NCI-H2196 (cell line): Measurements from ENCODE around the gene PAMR1.
"Not testable (repeated sequence)": the region's sequence is repeated elsewhere in the genome, so short reads cannot be mapped to it uniquely, and the experiment has no call there.

Source experiments
- DNase-seq: peaks from one replicate; lab custom pipeline; 2025; ENCODE audit not compliant: unreplicated experiment; lab: John Stamatoyannopoulos, UW

The PAMR1 gene

DNA sequence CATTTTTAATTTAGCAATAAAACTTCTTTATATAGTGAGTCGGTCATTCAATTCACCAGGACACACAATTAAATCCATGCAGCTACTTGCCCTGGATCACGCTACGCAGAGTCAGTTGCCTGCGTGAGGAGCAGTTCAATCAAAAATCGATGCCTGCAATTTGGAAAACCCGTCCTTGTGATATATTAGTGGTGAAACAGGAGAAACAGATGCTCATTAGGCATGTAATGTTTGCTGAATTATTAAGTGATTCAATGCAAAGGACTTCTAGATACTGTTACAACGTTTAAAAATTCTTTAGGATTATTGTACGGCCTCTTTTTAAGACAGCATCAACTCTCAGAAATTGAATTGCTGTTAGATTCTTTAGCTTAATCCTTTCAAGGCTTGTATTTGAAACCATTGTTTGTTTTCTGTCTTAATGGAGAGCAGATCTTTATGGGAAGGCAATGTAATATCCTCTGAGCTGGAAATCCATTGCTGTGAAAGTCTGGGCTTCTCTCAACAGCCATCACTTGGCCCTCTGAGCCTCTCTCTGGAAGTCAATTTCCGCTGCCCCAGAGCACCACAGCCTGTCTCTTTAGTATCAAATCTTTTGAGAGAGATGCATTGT is 20.1 kb upstream of the PAMR1 start:
- no peak for DNase-seq

DNA sequence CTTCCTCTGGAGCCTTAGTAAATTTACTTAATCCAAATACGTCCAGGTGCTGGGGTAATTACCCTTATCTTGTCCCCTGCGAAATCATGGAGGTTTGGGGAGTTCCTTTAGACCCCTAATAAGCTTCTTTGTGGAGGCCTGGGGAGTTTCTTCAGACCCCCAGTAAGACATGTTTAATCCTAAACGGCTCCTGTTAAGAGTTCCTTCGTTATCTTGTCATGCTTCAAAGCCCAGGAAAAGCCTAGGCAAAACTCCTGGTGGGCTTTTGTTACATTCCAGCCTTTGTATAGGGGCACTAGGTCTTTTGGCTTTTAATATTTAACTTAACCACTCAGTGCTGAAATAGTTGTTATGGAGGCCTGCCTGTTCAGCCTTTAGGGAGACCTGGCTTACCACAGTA is 18.1 kb upstream of the PAMR1 start:
- DNase-seq = no peak

DNA sequence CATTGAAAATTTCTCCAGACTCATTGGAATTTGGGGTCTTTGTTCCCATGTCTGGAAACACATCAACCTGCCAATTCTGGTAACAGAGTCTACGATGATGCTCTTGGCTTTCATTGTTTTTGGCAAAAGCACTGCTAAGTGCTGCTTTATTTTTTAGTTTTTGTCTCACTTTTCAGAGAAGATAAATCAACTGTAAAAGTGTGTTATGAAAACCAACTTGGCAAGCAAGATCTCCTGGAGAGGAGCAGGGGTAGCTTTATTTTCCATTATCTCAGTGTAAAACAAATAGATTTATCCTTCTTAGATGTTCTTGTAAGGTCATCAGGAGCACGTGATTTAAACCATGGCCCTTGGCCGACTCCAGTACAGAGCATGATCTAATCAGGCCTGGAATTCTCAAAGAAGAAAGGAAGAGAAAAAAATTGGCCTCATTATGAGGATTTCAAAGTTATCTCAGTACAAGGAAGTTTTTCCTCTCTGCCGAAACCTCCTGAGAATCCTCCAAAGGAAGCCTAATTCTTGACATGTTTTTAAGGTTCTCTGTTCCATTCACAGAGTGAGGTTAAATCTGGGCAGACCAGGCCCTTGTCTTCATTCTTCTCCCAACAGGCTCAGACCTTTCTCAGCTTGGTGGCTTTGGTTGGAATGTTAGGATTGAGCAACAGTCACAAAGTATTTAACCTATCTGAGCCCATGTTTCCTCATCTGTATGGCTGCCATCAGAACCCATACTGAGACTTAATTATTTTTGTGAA is 16.4 kb upstream of the PAMR1 start:
- peak; percentile 21 for DNase-seq

DNA sequence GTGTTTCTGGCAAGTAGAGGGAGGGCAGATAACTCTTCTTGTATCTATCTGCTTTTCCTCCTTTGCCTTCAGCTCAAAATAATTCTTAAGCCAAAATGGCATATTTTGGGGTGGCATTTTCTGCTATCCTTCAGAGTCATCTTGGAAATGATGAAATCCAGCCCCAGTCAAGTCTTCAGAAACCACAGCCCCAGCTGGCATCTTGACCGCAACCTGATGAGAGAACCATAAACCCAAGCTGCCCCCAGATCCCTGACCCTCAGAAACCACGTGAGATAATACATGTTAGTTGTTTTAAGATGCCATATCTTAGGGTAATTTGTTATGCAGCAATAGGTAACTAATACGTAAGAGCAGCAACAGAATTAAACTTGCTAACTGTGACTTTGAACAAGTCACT is 15.1 kb upstream of the PAMR1 start:
- DNase-seq = no peak

DNA sequence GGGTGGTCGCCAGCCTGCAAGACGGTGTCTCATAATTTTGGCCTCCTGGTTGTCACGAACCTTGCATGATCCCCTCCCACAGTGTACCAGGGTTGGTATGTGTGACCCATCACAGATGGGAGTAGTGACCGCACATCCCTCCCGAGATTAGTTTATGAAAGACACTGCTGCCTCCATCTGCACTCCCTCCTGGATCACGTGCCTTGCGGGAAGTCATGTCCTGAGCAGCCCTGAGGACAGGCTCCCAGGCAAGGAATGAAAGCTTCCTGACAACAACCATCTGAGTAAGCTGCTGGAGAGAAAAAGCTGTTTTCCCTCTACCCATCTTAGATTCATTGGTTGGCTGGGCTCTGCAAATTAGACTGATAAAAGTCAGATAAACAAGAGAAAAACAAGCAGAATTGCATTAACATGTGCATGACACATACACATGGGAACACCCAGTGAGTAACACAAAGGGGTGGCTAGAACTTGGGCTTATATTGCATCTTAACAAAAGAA is 14.4 kb upstream of the PAMR1 start:
- DNase-seq = no peak

DNA sequence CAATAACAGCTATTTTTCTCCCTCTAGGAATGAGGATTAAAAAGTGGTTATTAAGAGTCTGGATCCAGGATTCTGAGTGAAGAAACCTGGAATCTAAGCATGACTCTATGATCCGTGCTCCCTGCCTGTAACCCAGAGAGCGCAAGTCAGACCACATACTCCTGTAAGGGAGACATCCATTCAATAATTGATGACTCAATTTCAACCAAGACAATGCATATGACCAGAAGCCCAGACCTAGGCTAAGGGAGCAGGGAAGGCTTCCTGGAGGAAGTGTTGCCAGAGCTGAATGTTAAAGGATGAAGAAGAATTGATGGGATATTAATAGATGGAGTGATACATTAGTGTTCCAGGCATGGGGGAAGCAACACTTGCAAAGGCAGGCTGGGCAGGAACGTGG is 13.8 kb upstream of the PAMR1 start:
- DNase-seq = no peak

DNA sequence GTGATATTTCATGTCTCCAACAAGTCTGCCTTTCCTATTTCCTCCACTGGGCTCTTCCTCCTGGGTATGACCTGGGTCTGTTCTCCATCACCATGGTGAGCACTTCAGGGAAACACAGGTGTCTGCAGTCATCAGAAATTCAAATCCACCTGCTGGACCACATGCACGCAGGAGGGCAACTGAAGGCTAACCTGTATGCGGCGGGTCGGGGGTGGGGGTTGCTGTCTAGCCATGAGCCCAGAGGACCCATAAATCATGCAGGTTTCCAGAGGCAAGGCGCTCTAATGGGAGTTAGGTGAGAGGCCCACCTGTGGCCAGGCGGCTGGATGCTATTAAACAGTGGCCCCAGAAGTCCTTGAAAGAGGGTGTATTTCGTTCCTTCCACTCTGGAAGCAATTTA is 11.1 kb upstream of the PAMR1 start:
- DNase-seq = peak; percentile 45

DNA sequence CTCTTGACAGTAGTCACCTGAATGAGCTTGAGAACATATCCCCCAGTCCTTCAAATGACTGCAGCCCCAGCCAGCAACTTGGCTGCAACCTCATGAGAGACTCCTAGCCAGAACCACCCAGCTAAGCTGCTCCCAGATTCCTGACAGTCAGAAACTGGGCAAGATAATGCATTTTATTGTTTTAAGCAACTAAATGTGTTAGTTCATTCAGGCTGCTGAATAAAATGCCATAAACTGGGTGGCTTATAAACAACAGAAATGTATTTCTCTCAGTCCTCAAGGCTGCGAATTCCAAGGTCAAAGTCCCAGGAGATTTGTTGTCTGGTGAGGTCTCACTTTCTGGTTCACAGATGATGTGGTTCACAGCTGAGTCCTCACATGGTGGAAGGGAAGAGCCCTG is 5.8 kb upstream of the PAMR1 start:
- no peak for DNase-seq

DNA sequence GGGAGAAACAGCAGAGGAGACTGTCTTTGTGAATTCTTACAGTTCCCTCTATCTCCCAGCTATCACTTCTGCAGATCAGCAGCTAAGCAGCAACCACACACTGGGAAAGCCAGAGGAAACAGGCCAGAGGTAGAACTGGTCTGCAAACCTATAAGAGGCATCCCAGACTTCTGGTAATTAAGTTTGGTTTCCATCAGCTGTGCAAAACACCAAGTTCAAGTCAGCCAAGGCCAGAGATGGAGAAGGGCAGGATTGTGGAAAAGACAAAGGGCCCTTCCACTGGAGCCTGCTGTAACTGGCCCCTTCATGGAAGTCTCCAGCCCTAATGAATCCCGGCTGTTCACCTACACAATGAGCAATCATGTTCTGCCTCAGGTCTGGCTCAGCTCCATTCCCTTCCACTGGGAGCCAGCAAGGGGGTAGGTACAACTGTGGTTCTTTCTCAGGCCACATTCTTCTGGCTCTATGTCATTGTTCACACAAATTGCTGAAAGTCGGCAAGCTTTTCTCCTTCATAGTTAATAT is 4.6 kb upstream of the PAMR1 start:
- no peak for DNase-seq

DNA sequence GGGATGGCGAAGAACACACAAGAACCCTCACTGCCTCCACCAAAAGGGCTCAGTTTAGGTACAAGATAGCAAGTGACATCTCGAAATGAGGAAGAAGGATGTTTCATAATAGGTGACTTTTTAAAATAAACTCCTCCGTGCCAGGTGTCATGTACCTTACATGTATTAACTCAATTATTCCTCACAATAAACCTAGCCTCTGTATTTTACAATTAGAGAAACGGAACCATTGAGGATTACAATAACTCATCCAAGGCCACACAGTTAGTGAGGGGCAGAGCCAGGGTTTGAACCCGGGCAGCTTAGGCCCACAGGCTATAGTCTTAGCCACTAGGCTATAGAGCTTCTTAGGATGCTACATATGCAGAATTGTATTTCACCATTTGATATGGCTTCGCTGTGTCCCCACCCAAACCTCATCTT is 965 bp upstream of the PAMR1 start:
- no peak for DNase-seq

DNA sequence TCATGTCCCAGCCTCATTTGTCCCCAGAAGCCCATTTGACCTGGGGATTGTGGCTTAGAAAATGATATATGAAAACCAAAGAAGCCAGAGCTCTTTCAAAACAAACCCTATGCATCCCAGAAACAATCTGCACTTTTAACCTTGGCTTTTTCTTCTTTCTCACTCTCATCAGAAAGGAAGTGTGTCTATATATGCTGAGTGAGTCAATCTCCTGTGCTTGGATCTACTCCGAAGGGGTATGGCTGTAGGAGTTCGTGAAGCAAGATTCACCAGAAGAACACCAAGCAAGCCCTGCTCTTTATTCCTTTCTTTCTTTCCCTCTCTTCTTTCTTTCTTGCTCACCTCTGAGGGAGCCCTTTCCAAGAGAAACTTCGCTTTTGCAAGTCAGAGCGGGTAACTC is 636 bp downstream of the PAMR1 start:
- DNase-seq = no peak

DNA sequence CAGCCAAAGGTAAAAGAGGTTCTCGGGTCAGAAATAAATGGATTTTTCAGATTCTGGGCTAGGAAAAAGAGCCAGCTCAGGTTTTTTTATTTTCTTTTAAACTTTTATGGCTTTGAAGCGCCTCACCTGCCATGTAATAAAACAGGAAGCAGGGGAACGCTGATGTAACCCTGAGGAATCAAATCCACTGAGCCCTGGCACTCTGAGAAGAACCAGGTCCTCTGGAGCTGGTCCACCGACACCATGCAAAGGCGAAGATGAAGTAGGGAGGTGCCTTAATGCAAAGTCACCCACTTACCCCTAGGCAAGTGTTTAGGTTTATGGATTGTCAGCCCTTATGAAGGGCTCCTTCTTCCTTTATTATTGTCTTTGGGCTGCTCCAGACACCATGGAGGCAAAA is 1.6 kb downstream of the PAMR1 start:
- no peak for DNase-seq

DNA sequence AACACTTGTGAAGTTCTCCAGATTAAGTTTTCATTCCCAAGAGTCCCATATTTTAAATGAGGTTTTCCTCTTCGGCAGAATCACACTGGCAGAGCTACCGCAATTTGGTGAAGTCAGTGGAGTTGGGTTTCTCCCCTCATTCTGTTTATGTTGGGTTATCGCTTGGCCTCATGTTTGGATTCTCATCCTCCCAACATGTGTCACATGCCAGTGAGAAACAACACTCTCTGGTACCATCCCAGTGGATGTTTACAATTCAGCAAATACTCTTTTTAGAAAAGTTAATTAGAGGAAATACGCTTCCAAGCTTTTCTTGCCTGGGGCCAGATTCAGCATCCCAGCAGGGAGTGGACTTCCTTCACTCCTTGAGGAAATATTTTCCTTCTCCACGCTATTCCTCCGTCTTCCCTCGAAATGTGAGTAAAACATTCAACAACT is 2.1 kb downstream of the PAMR1 start:
- DNase-seq = no peak

DNA sequence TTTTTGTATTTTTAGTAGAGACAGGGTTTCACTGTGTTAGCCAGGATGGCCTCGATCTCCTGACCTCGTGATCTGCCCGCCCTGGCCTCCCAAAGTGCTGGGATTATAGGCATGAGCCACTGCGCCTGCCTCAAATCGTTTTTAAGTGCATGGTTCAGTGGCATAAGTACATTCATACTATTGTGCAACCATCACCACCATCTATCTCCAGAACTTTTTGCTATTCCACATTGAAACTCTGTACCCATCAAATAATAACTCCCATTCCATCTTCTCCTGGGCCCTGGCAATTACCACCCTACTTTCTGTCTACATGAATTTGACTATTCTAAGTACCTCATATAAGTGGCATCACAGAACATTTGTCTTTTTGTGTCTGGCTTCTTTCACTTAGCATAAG is 3.3 kb downstream of the PAMR1 start:
- DNase-seq = not testable (repeated sequence)

DNA sequence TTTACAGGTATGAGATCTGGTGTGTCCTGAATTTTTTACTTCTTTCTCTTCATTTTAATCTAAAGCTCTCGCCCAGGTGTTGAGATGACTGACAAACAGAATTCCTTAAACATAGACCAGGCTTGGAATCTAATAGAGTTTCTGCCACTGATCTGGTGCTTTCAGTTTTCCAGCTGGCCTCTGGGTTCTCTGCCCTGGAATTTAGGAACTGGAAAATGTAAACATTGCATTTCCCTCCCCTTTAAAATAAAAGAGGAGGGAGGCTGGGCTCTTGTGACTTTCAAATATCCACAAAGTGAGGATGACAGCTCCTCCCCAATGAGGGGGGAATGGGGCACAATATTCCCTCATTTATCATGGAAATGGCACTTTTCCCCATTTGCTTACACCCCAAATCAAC is 5.0 kb downstream of the PAMR1 start:
- no peak for DNase-seq

DNA sequence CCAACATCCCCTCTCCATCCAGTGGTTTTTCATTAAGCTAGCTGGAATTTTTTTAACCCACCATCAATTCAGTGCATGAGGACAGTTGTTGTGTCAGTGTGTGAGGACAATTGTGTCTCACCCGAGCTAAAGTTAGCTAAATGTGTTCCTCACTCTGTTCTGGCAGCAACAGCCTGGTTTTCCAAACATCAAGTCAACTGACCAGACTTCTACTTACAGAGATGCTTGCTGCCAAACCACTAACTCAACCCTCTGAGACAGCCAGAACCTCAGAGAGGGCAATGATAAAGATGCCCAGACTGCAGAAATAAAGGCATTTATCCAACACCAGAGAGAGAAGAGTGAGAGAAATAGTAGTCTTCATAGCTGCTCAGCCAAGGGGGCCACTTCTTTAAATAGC is 6.7 kb downstream of the PAMR1 start:
- DNase-seq = no peak

DNA sequence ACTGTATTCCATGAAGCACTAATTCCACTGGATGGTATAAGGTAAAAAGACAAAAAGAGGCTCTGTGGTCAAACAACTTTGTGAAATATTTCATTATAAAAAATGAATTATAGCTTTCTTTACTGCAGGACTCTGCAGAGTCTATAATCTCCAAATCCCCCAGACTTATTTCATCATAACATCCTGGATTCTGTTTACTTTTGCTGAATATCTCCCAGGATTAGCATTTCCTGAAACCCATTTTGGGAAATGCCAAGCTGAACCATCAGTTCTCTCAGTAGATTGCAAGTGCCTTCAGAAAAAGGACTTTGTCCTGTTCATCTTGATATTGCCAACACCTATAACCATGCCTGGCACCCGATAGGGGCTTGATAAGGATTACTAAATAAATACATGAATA is 7.9 kb downstream of the PAMR1 start:
- no peak for DNase-seq

DNA sequence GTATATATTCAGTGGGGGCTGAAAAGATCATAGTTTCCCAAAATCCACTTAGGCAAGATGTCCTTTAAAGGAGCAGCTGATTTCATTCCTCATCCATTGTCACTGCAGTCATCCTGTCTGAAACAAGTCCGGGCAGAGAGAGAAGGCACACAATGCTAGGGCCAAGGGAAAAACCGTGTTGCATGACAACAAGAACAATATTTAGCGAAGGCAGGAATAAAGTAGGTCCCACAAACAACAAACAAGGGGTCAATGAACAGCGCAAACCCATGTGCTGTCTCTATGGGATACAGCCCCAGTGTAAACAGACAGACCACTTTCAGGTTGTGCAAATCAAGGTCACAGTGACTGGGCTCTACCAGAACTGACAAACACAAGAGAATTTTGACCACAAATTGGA is 9.0 kb downstream of the PAMR1 start:
- DNase-seq = no peak

DNA sequence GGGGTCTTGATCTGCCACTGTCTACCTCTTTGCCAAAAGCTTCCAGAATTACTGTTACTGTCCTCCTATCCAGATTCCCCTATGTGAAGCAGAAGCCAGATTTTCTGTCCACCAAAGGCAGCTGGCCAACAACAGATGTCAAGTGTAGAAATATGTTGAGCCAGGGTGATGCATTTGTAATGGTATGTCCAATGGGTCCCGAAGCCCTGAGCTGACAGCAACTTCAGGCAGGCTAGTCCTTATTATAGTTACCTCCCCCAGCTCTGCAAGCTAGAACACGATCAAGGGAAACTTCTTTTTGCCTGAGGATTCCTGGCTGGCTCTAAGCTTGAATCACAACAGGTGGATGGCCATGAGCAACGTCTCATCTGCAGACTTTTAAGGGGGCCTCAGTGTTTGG is 10.2 kb downstream of the PAMR1 start:
- no peak for DNase-seq

DNA sequence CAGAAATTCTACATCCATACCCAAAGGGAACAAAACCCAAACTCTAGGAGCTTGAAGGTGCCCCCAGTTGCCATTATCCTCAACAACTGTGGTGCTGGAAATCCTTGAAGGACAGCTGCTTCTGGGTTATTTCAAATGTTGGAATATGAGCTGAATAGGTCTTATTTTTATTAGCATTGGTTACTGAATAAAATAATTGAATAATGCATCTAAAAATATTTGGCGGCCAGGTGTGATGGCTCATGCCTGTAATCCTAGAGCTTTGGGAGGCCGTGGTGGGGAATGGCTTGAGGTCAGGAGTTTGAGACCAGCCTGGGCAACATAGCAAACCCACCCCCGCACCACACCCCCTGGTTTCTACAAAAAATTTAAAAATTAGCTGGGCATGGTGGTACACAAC is 10.9 kb downstream of the PAMR1 start:
- DNase-seq = no peak

DNA sequence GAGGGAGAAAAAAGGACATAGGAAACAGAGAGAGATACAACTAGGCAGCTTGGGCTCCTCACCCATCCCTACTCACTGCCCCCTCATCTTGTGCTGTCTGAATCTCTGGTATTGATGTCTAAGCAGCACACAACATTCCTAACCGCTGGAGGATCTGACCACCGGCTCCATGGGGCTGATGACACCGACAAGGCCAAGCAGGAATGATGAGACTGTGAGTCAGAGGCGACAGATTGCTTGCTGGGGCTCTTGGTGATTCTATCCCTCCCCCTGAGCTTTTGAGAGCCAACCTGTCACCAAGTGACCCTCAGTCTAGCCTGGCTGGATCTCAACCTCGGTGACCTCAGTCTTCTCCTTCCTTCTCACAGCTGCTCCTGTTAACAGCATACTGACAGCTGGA is 13.8 kb downstream of the PAMR1 start:
- no peak for DNase-seq

DNA sequence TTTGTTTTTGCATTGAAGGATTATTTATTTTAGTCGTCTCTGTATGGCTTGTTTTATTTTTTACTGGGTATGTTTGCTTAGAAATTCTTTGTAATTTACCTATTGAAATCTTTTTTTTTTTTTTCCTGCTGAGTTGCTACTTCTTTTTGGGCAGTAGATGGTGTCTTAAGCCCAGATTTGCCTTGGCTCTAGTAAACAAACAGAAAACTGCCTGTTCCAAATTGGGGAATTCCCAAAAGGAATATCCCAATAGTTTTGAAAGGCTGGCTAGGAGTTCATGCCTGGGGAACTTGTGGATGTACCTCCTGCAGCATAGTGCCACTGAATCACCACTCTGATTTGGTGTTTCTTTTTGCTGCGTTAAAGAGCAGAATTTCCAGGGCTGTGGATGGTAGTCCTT is 17.7 kb downstream of the PAMR1 start:
- no peak for DNase-seq

DNA sequence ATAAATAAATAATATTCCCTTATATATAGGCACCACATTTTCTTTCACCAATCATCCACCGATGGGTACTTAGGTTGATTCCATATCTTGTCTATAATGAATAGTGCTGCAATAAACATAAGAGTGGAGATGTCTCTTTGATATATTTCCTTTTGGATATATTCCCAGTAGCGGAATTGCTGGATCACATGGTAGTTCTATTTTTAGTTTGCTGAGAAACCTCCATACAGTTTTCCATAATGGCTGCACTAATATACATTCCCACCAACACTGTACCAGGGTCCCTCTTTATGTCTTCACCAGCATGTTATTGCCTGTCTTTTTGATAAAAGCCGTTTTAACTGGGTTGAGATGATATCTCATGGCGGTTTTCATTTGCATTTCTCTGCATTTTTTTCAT is 23.6 kb downstream of the PAMR1 start:
- no peak for DNase-seq
